Dedifferentiated amniotic fluid mesenchymal stem cell (primary cell): ENCODE measurements around the gene XAB2.

Source experiments
- DNase-seq: peaks from one replicate; pipeline ENCODE4 v3.0.0-alpha.2; 2016; ENCODE audit errors: extremely low spot score

XAB2 gene

DNA sequence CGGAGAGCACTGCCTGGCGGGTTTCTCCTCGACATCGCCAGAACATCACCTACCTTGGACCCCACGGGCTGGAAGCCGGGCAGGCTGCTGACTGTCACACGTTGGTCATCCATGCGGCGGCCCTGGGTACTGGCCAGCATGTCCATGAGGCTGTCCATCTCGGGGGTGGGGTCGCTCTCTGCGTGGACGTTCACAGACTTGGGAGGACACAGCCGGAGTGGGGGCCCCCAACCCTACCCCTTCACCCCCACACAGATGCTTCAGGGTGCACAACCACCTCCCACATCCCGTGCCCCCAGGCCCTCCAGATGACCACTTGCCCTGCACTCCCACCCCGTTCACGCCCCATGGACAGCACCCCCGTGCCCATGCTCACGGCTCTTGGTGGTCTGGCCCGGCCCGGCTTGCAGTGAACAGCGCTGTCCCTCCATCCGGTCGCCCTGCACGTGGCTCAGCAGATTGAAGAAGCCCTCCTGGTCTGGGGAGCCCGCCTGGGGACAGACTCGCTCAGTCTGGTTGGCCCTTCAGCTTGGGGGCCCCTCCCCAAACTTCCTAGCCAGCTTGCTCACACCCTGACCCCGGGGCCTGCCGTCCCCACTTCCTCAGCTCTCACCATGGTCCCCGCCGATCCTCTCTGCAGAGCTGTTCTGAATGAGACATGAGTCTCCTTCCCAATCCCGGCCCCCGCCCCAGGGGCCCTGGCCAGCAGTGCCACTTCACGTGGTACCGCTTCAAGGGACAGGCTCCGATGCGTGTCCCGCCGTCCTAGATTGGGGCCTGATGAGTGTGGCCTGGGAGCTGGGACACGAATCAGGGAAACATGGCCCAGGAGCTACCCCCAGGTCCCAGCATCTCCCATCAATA, 3.2 kb upstream of the XAB2 start:
- no peak for DNase-seq

DNA sequence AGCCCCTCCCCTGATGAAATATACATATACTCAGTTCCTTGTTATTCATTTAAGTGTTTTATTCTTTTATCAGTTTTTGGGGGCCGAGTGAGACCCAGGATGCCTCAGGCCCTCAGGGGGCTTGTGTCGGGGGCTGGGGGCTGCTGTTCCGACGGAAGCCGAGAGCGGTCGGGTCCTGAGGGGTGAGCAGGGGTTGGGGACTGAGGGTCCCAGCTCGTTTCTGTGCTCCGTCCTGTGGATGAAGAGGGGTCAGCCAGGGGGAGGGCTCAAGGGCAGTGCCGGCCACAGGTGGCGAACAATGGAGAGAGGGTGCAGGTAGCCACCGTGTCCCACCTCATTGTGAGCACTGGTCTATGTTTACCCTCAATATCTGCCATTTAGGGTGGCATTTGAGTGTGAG, 2.2 kb upstream of the XAB2 start:
- DNase-seq: no peak

GRCh38 chr19:7628589-7629311, 595 bp downstream of the XAB2 start:
- DNase-seq: no peak

- no peak for DNase-seq
Measured at GRCh38 chr19:7627166-7627565, 2.2 kb downstream of the XAB2 start.

DNA sequence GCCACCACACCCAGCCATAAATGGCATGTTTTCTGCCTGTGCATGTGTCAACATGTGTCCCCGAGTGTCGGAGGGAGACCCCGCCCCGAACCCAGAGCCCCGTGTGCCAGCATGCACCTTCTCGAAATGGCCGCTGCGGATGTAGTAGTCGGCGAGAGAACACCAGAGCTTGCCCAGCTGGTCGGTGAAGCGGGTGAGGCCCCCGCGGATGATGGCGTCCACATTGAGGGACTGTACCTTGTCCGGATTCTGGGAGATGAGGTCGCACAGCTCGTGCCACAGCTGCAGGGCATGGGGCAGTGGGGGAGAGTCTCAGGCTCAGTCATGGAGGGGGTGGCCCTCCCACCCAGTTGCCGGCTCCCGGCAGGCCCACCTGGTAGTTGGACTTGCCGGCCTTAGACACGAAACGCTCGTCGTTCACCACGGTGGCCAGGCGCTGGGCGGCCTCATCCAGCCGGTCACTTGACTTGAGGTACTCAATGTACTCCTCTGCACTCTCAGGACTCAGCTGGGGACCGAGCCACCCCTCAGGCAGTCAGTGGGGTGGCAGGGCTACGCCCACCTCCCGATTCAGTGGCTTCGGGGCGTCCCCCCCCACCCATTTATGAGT, 3.5 kb downstream of the XAB2 start:
- DNase-seq: no peak

- DNase-seq: no peak
Measured at GRCh38 chr19:7624810-7625209, 4.5 kb downstream of the XAB2 start.

- DNase-seq: no peak
Measured at GRCh38 chr19:7623725-7624603, 5.4 kb downstream of the XAB2 start.

DNA sequence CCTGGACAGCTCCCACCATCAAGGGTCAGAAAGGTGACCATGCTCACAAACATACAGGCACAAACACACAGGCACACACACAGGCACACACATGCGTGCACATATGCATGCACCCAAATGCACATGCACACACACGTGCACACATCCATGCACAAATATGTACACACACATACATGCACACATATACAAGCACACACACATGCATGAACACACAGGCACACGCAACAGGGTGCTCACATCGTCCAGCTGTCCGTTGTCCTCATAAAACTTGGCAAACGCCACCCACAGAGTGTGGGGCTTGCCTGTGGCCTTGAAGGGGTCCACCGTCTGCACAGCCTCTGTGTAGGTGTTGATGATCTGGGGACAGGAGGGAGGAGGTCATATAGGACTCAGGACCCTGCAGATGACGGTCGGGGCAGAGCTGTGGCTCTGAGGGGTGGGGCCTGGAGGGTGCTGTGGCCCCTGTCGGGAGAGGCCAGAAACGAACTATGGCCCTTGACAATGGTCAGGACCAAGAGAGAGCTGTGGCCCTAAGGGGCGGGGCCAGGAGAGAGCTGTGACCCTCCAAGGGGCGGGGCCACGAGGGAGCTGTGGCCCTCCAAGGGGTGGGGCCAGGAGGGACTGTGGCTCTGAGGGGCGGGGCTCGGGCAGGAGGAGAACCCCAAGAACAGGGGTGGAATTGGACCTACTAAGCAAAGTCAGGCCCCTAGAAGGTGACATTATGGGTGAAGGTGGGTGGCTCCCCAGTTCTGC, 6.2 kb downstream of the XAB2 start:
- DNase-seq: no peak

- DNase-seq: no peak
Measured at GRCh38 chr19:7620442-7621412, 8.6 kb downstream of the XAB2 start.

GRCh38 chr19:7619671-7620441, 9.5 kb downstream of the XAB2 start:
- no peak for DNase-seq

DNA sequence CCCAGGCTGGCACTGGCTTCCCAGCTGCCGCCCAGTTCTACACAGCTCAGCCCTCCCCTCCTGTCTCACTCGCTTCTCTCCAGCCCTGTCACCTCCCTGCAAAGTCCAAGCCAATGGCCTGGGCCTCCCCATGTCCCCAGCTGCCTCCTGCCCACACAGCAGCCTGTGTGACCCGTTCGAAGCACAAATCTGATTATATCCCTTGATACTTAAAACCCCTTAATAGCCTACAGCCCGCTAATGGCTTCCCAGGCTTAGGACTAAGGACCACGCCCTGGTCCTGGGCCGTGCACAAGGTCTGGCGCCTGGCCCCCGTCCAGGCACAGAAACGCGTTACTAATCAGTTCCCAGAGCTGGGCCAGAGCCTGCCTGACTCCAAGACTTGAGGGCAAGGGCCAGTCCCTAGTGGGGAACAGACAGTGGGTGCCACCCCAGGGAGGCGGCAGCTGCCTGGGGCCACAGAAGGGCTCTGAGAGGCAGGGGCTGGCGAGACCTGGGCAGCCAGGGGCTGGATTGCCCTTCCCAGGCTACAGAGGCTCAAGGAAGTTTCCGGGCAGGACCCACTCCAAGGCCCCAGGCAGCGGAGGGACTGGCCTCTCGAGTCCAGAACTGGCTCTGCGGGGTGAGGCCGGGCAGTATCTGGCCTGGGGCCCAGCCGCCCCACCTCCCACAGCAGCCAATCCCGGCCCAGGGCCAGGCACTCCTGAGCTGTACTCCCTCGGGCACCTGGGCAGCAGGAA, 10.4 kb downstream of the XAB2 start:
- no peak for DNase-seq

- DNase-seq: no peak
Measured at GRCh38 chr19:7618348-7618747, 11.0 kb downstream of the XAB2 start.

DNA sequence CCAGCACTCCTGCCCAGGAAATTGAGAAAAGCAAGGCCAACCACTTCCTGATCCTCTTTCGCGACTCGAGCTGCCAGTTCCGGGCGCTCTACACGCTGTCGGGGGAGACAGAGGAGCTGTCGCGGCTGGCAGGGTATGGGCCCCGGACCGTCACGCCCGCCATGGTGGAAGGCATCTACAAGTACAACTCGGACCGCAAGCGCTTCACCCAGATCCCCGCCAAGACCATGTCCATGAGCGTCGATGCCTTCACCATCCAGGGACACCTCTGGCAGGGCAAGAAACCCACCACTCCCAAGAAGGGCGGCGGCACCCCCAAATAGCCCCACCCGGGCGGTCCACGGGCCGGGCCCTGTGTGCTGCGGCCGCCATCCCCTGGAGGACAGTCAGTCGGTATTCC, 11.6 kb downstream of the XAB2 start:
- DNase-seq: no peak

DNA sequence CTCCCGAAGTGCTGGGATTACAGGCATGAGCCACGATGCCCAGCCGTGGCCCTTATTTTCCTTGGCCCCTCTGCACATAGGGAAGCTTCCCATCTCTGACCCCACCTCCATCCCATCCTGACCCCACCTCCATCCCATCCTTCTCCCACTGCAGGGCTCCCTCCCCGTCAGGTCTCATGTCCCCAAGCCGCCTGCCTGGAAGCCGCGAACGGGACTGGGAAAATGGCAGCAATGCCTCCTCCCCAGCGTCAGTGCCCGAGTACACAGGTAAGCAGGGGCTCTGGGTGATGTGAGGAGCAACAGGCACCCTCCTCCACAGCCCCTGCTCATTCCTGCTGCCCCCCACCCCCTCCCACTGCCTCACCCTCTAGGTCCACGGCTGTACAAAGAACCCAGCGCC, 12.2 kb downstream of the XAB2 start:
- no peak for DNase-seq

DNA sequence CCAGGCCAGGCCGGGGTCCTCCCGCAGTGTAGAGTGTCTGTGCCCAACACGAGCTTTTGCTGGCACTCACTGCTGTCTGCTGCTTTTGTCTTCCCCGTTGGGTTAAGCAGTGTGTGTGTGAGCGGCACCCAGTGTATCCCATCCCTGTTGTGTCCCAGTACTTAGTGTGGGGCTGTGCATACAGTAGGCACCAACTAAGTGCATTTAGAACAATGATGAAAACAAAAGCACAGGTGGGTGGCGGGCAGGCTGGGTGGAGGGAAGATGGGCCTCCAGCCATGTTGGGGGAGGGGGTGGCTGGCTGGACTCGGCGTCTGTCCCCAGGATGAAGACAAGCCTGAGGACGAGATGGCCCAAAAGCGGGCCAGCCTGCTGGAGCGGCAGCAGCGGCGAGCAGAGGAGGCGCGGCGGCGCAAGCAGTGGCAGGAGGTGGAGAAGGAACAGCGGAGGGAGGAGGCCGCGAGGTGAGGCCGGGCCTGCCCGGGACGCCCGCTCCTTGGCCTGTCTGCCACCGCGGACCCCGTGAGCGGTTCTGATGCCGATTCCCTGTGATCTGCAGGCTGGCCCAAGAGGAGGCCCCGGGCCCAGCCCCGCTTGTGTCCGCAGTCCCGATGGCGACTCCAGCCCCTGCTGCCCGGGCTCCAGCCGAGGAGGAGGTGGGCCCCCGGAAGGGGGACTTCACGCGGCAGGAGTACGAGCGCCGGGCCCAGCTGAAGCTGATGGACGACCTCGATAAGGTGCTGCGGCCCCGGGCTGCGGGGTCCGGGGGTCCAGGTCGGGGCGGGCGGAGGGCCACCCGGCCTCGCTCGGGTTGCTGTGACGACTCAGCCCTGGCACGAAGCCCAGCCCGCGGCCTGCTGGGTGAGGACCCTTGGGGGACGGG, 14.2 kb downstream of the XAB2 start:
- no peak for DNase-seq

GRCh38 chr19:7612282-7613274, 16.8 kb downstream of the XAB2 start:
- DNase-seq: no peak
